Measurements from ENCODE around the gene NPEPPS.

GRCh38 chr17:47660064-47660492 is 129.2 kb downstream of the NPEPPS start:
- TF ChIP-seq CTCF (IDR thresholded peaks at IDR 0.05; ENCODE audit: extremely low read depth in 1 of 2, insufficient read depth in 1 of 2, low read depth in 1 of 2, low read length in 2 of 2) (no peak), POLR2A (IDR thresholded peaks at IDR 0.05; ENCODE audit: low read depth, low read length) (no peak), EZH2 (IDR thresholded peaks at IDR 0.05; ENCODE audit: borderline replicate concordance, low read depth, low read length, severe bottlenecking) (no peak), POLR2AphosphoS5 (IDR thresholded peaks at IDR 0.05; ENCODE audit: insufficient read depth, low read depth, low read length) (no peak), MYC (IDR thresholded peaks at IDR 0.05; ENCODE audit: low read depth, low read length) (no peak), MAX (IDR thresholded peaks at IDR 0.05; ENCODE audit: insufficient read depth, insufficient read length) (no peak)

All from endothelial cell of umbilical vein (primary cell).